NK-92 (cell line): ENCODE data around the gene TRIOBP.

Experiments used
- DNase-seq: peaks from one replicate; lab custom pipeline; 2025; ENCODE audit not compliant: unreplicated experiment; lab: John Stamatoyannopoulos, UW

TRIOBP gene

GRCh38 chr22:37669586-37669985, 27.3 kb upstream of the TRIOBP start:
- no peak for DNase-seq

GRCh38 chr22:37672206-37672919, 24.5 kb upstream of the TRIOBP start:
- DNase-seq, result no peak

GRCh38 chr22:37672920-37673455, 23.9 kb upstream of the TRIOBP start:
- no peak for DNase-seq

GRCh38 chr22:37674248-37674647, 22.6 kb upstream of the TRIOBP start:
- DNase-seq, result no peak

GRCh38 chr22:37674951-37675929, 21.6 kb upstream of the TRIOBP start, which contains the start of gene LGALS1:
TSS of gene LGALS1 (plus strand) at chr22:37675636. CDS start at chr22:37675703, 67 bp downstream.
- no peak for DNase-seq

GRCh38 chr22:37675930-37676735, 20.7 kb upstream of the TRIOBP start:
- no peak for DNase-seq

GRCh38 chr22:37676736-37677492, 19.9 kb upstream of the TRIOBP start:
- DNase-seq, result peak; percentile 25

- no peak for DNase-seq
These were observed 19.3 kb upstream of the TRIOBP start for GRCh38 chr22:37677493-37677974.

- no peak for DNase-seq
These were observed 18.5 kb upstream of the TRIOBP start for GRCh38 chr22:37678372-37678771.

GRCh38 chr22:37679670-37680069, 17.2 kb upstream of the TRIOBP start:
- DNase-seq, result no peak

- DNase-seq, result no peak
These were observed 16.5 kb upstream of the TRIOBP start for GRCh38 chr22:37680191-37680851.

- DNase-seq, result no peak
These were observed 15.8 kb upstream of the TRIOBP start for GRCh38 chr22:37681001-37681424.

- no peak for DNase-seq
These were observed 15.2 kb upstream of the TRIOBP start for GRCh38 chr22:37681556-37682049.

GRCh38 chr22:37684803-37685615, 11.8 kb upstream of the TRIOBP start:
- no peak for DNase-seq

GRCh38 chr22:37686002-37686982, 10.6 kb upstream of the TRIOBP start, which contains the start of gene NOL12:
TSS of gene NOL12 (plus strand) at chr22:37686343. CDS start at chr22:37686393, 50 bp downstream.
- DNase-seq, result no peak

GRCh38 chr22:37690407-37690806, 6.4 kb upstream of the TRIOBP start:
- no peak for DNase-seq

GRCh38 chr22:37690901-37691504, 5.8 kb upstream of the TRIOBP start:
- DNase-seq, result no peak
